CD14-positive monocyte (primary cell): ENCODE results near the gene EXTL1. TPM values are rescaled to one million over a fixed set of nuclear protein-coding genes. Genes with fewer than 3 reads are reported as not detected.

Experiments used
- DNase-seq, 3 donors: peaks; one replicate each; pipeline ENCODE4 v3.0.0-alpha.2; 2011 to 2022
- H2AFZ ChIP-seq: 2 replicates; pipeline ENCODE4 v1.6.0; 2012; ENCODE audit warnings: mild to moderate bottlenecking, low read depth, low read length, inconsistent platforms; ENCODE audit not compliant: insufficient read depth, poor library complexity, severe bottlenecking
- H3K27ac ChIP-seq, 2 donors: 1 replicate in 1 of 2; 2 replicates in 1 of 2; pipeline ENCODE4 v1.5.1; 2012 to 2013; ENCODE audit warnings: low read length in 2 of 2, control low read depth in 1 of 2, inconsistent platforms in 1 of 2, low read depth in 1 of 2, mild to moderate bottlenecking in 1 of 2
- H3K27me3 ChIP-seq, 2 donors: one replicate each; pipeline versions ENCODE4 v1.6.0 to v1.6.1; 2011 to 2013; ENCODE audit warnings: low read length in 2 of 2; ENCODE audit not compliant: control insufficient read depth in 2 of 2, insufficient read depth in 2 of 2
- H3K36me3 ChIP-seq, 2 donors: replicated peaks in 1 of 2; 1 replicate in 1 of 2; 2 replicates in 1 of 2; pipeline versions ENCODE4 v1.5.1 to v1.6.1; 2012 to 2013; ENCODE audit warnings: low read length in 2 of 2, control low read depth in 1 of 2, inconsistent platforms in 1 of 2, mild to moderate bottlenecking in 1 of 2; ENCODE audit not compliant: insufficient read depth in 2 of 2, control insufficient read depth in 1 of 2
- H3K4me1 ChIP-seq, 2 donors: 1 replicate in 1 of 2; 2 replicates in 1 of 2; pipeline versions ENCODE4 v1.5.1 to v1.6.1; 2012 to 2013; ENCODE audit warnings: low read length in 2 of 2, control low read depth in 1 of 2, inconsistent platforms in 1 of 2, mild to moderate bottlenecking in 1 of 2, moderate library complexity in 1 of 2; ENCODE audit not compliant: insufficient read depth in 2 of 2, control insufficient read depth in 1 of 2
- H3K4me2 ChIP-seq: replicated peaks from 2 replicates; pipeline ENCODE3; 2012; ENCODE audit warnings: low read length, moderate library complexity, mild to moderate bottlenecking; ENCODE audit not compliant: poor library complexity, severe bottlenecking; ENCODE audit errors: extremely low read depth
- H3K4me3 ChIP-seq, 3 experiments: fragments of 200-600 bp in 1 of 3; sonication (generic) in 1 of 3; replicated peaks in 1 of 3; 1 replicate in 2 of 3; 2 replicates in 1 of 3; pipeline ENCODE4 v1.5.1; 2011 to 2013; ENCODE audit warnings: low read length in 3 of 3, mild to moderate bottlenecking in 3 of 3, control low read depth in 2 of 3, low read depth in 2 of 3, inconsistent platforms in 1 of 3, moderate library complexity in 1 of 3
- H3K79me2 ChIP-seq: 2 replicates; pipeline ENCODE4 v1.6.0; 2012; ENCODE audit warnings: mild to moderate bottlenecking, control low read depth, inconsistent platforms, low read length, moderate library complexity; ENCODE audit not compliant: insufficient read depth
- H3K9ac ChIP-seq: 2 replicates; pipeline ENCODE4 v1.6.0; 2017; ENCODE audit warnings: low read length, mild to moderate bottlenecking; ENCODE audit not compliant: insufficient read depth, poor library complexity, severe bottlenecking
- H3K9me3 ChIP-seq, 2 donors: replicated peaks in 1 of 2; 1 replicate in 1 of 2; 2 replicates in 1 of 2; pipeline versions ENCODE4 v1.5.1 to v1.6.1; 2012 to 2013; ENCODE audit warnings: low read length in 2 of 2, control low read depth in 1 of 2; ENCODE audit not compliant: control insufficient read depth in 1 of 2, insufficient read depth in 1 of 2
- H4K20me1 ChIP-seq: 2 replicates; pipeline ENCODE4 v1.6.0; 2012; ENCODE audit warnings: mild to moderate bottlenecking, low read length, control low read depth, moderate library complexity; ENCODE audit not compliant: insufficient read depth
- H3K27ac Mint-ChIP-seq, 7 donors: one replicate each; pipeline ENCODE4 v1.8.0; 2020; ENCODE audit warnings: mild to moderate bottlenecking in 7 of 7, mixed read lengths in 7 of 7, moderate library complexity in 6 of 7, inconsistent platforms in 2 of 7
- H3K27me3 Mint-ChIP-seq, 3 donors: one replicate each; pipeline ENCODE4 v1.8.0; 2021 to 2022; ENCODE audit warnings: low read depth in 3 of 3, mild to moderate bottlenecking in 3 of 3, mixed read lengths in 3 of 3, moderate library complexity in 3 of 3, inconsistent platforms in 1 of 3
- H3K36me3 Mint-ChIP-seq, 2 donors: one replicate each; pipeline ENCODE4 v1.8.0; 2020; ENCODE audit warnings: mixed read lengths in 2 of 2, inconsistent platforms in 1 of 2, mild to moderate bottlenecking in 1 of 2
- H3K4me1 Mint-ChIP-seq: one replicate; pipeline ENCODE4 v1.8.0; 2020; ENCODE audit warnings: mild to moderate bottlenecking, mixed read lengths
- H3K4me3 Mint-ChIP-seq, 2 donors: one replicate each; pipeline ENCODE4 v1.8.0; 2020; ENCODE audit warnings: mild to moderate bottlenecking in 2 of 2, mixed read lengths in 2 of 2, moderate library complexity in 1 of 2
- H3K9me3 Mint-ChIP-seq, 7 donors: one replicate each; pipeline ENCODE4 v1.8.0; 2020 to 2022; ENCODE audit warnings: mixed read lengths in 7 of 7, mild to moderate bottlenecking in 6 of 7, moderate library complexity in 6 of 7, inconsistent platforms in 2 of 7
- CTCF ChIP-seq: fragments of 200-600 bp; IDR thresholded peaks from one replicate; pipeline ENCODE4 v1.8.0; 2022; ENCODE audit warnings: antibody characterized with exemption, mild to moderate bottlenecking
- WGBS: methylation state at CpG from one replicate; pipeline ENCODE4 v1.1.5; 2013; ENCODE audit warnings: missing lambda C conversion rate; ENCODE audit not compliant: insufficient coverage; 5-methylcytosine and 5-hydroxymethylcytosine counted together
- intact Hi-C, 2 donors: fragments of 100-400 bp; cut with micrococcal nuclease; formaldehyde crosslinking; loops; one replicate each; pipeline versions ENCODE4 v1.15.0 to v1.15.1; 2023
- polyA plus RNA-seq, 3 donors: library from polyadenylated mRNA; depleted of rRNA in 1 of 3; unstranded in 2 of 3; stranded (reverse) in 1 of 3; fragments of 300-500 nt in 2 of 3; fragments of >200 nt in 1 of 3; fragmentation: Illumina TruSeq in 2 of 3; gene quantifications; 1 replicate in 2 of 3; 2 replicates in 1 of 3; pipeline ENCODE4 v1.2.3, GENCODE V29; 2012 to 2021

The EXTL1 gene
- polyA plus RNA-seq, 3 donors = not detected

GRCh38 chr1:26081267-26082019 lies 59.9 kb downstream of the EXTL1 start:
- Histone ChIP-seq H3K9ac (no peak overlapping the region), H3K4me1 (no peaks in the 10 kb centered on the region), H3K36me3 (no peaks in the 10 kb centered on the region), H3K27me3 (peaks cover 0 to 3% of the 10 kb centered on the region in 2 donors), H2AFZ (no peak overlapping the region), H3K9me3 (no peaks in the 10 kb centered on the region), H3K79me2 (no peaks in the 10 kb centered on the region), H3K27ac (no peak overlapping the region), H3K4me2 (no peak overlapping the region), H4K20me1 (no peaks in the 10 kb centered on the region), H3K4me3 (no peak overlapping the region)
- H3K4me1 Mint-ChIP-seq = peaks cover 1% of the 10 kb centered on the region
- H3K4me3 Mint-ChIP-seq = no peak overlapping the region
- peaks cover 5 to 26% (median 18%) of the 10 kb centered on the region in 3 donors for H3K27me3 Mint-ChIP-seq
- no peak overlapping the region for H3K27ac Mint-ChIP-seq
- WGBS = 20% methylated on average over 5 of the region's 8 CpGs
- no peak for DNase-seq
- intact Hi-C loops = no loop called here
- no peak for TF ChIP-seq CTCF
- no peaks in the 10 kb centered on the region for H3K36me3 Mint-ChIP-seq
- peaks cover 0 to 3% (median 0%) of the 10 kb centered on the region in 7 donors for H3K9me3 Mint-ChIP-seq

- Histone ChIP-seq H2AFZ (no peak overlapping the region), H3K4me1 (no peaks in the 10 kb centered on the region), H3K79me2 (no peaks in the 10 kb centered on the region), H4K20me1 (no peaks in the 10 kb centered on the region), H3K27ac (no peak overlapping the region), H3K36me3 (no peaks in the 10 kb centered on the region), H3K27me3 (peaks cover 0 to 3% of the 10 kb centered on the region in 2 donors), H3K9me3 (no peaks in the 10 kb centered on the region), H3K9ac (no peak overlapping the region), H3K4me3 (no peak overlapping the region), H3K4me2 (no peak overlapping the region)
- Mint-ChIP-seq H3K27me3 (peaks cover 5 to 24% (median 18%) of the 10 kb centered on the region in 3 donors), H3K4me1 (peaks cover 1% of the 10 kb centered on the region), H3K9me3 (no peaks in the 10 kb centered on the region), H3K4me3 (no peak overlapping the region), H3K36me3 (no peaks in the 10 kb centered on the region), H3K27ac (no peak overlapping the region)
- intact Hi-C loops = no loop called here
- DNase-seq = no peak
- TF ChIP-seq CTCF = no peak
- 100% methylated on average over 1 of the region's 3 CpGs for WGBS
Observed at GRCh38 chr1:26082020-26082350, 60.4 kb downstream of the EXTL1 start.
